T-cell (primary cell): ENCODE measurements around the gene SPDYC. TPM values are rescaled to one million over a fixed set of nuclear protein-coding genes. Genes with fewer than 3 reads are reported as not detected.

Experiments
- ATAC-seq, 4 experiments: fragments of 200-7000 bp in 3 of 4; fragments of 150-1000 bp in 1 of 4; cut with Tn5 transposase; replicated peaks in 1 of 4; 1 replicate in 3 of 4; 2 replicates in 1 of 4; pipeline ENCODE4 v1.10.0; 2021; ENCODE audit warnings: moderate library complexity in 3 of 4, mild to moderate bottlenecking in 2 of 4, moderate number of reproducible peaks in 1 of 4
- CTCF ChIA-PET, 2 donors: fragments of 300-600 bp; sonication (Branson Sonifier 250); formaldehyde crosslinking; loops; one replicate each; lab custom pipeline; 2022; ENCODE audit warnings: antibody characterized with exemption in 2 of 2; lab: Charles Lee
- POLR2A ChIA-PET, 2 donors: fragments of 300-600 bp; sonication (Branson Sonifier 250); formaldehyde crosslinking; loops; one replicate each; lab custom pipeline; 2022; ENCODE audit warnings: antibody characterized with exemption in 2 of 2; lab: Charles Lee
- DNase-seq, 35 experiments: peaks; one replicate each; pipeline versions ENCODE4 v3.0.0 to v3.0.0-alpha.2; 2013 to 2023
- H3K27ac ChIP-seq: one replicate; pipeline ENCODE4 v1.5.1; 2013; ENCODE audit warnings: low read length
- H3K27me3 ChIP-seq, 2 experiments: replicated peaks in 1 of 2; 1 replicate in 1 of 2; 2 replicates in 1 of 2; pipeline versions ENCODE4 v1.6.1 to v1.7.0; 2013; ENCODE audit warnings: low read length in 1 of 2, mixed read lengths in 1 of 2; ENCODE audit not compliant: control insufficient read depth in 2 of 2, insufficient read depth in 2 of 2; ENCODE audit errors: extremely low read depth in 1 of 2
- H3K36me3 ChIP-seq, 2 donors: 1 replicate in 1 of 2; 2 replicates in 1 of 2; pipeline versions ENCODE4 v1.6.1 to v1.7.0; 2013; ENCODE audit warnings: low read length in 1 of 2; ENCODE audit not compliant: control insufficient read depth in 2 of 2, insufficient read depth in 1 of 2; ENCODE audit errors: extremely low read depth in 1 of 2
- H3K4me1 ChIP-seq, 2 experiments: 1 replicate in 1 of 2; 2 replicates in 1 of 2; pipeline versions ENCODE4 v1.6.1 to v1.7.0; 2013; ENCODE audit warnings: low read length in 2 of 2, mixed read lengths in 1 of 2; ENCODE audit not compliant: insufficient read depth in 2 of 2, control insufficient read depth in 1 of 2; ENCODE audit errors: extremely low read depth in 1 of 2
- H3K4me3 ChIP-seq, 2 donors: 1 replicate in 1 of 2; 2 replicates in 1 of 2; pipeline versions ENCODE4 v1.5.1 to v1.7.0; 2013; ENCODE audit warnings: mild to moderate bottlenecking in 2 of 2, low read length in 1 of 2, moderate library complexity in 1 of 2; ENCODE audit not compliant: control insufficient read depth in 1 of 2; ENCODE audit errors: extremely low read depth in 1 of 2
- H3K9me3 ChIP-seq: 2 replicates; pipeline ENCODE4 v1.7.0; 2013
- H3K27ac Mint-ChIP-seq, 2 donors: one replicate each; pipeline ENCODE4 v1.8.0; 2020 to 2021; ENCODE audit warnings: mild to moderate bottlenecking in 2 of 2, mixed read lengths in 2 of 2
- H3K27me3 Mint-ChIP-seq, 2 donors: one replicate each; pipeline ENCODE4 v1.8.0; 2021 to 2022; ENCODE audit warnings: mixed read lengths in 2 of 2
- H3K36me3 Mint-ChIP-seq: one replicate; pipeline ENCODE4 v1.8.0; 2021; ENCODE audit warnings: mixed read lengths
- H3K4me1 Mint-ChIP-seq, 3 donors: one replicate each; pipeline ENCODE4 v1.8.0; 2020 to 2022; ENCODE audit warnings: mixed read lengths in 3 of 3, mild to moderate bottlenecking in 1 of 3
- H3K4me3 Mint-ChIP-seq, 3 donors: one replicate each; pipeline ENCODE4 v1.8.0; 2020 to 2022; ENCODE audit warnings: mild to moderate bottlenecking in 3 of 3, mixed read lengths in 3 of 3, moderate library complexity in 3 of 3
- H3K9me3 Mint-ChIP-seq, 3 donors: one replicate each; pipeline ENCODE4 v1.8.0; 2020 to 2022; ENCODE audit warnings: mixed read lengths in 3 of 3
- WGBS: methylation state at CpG from one replicate; pipeline ENCODE4 v1.1.5; 2013; ENCODE audit warnings: missing lambda C conversion rate; ENCODE audit not compliant: insufficient coverage; 5-methylcytosine and 5-hydroxymethylcytosine counted together
- total RNA-seq, 35 experiments: library from RNA in 6 of 35; stranded (reverse) in 6 of 35; fragments of 120-200 nt in 1 of 35; gene quantifications; one replicate each; pipeline versions ENCODE4 v1.2.1 to v1.2.4 and lab custom pipeline; 2013 to 2026

Gene SPDYC
- total RNA-seq, 5 donors from 2014 or later (not counting 1 experiment from before 2014, with no cell fraction given) = not detected

DNA sequence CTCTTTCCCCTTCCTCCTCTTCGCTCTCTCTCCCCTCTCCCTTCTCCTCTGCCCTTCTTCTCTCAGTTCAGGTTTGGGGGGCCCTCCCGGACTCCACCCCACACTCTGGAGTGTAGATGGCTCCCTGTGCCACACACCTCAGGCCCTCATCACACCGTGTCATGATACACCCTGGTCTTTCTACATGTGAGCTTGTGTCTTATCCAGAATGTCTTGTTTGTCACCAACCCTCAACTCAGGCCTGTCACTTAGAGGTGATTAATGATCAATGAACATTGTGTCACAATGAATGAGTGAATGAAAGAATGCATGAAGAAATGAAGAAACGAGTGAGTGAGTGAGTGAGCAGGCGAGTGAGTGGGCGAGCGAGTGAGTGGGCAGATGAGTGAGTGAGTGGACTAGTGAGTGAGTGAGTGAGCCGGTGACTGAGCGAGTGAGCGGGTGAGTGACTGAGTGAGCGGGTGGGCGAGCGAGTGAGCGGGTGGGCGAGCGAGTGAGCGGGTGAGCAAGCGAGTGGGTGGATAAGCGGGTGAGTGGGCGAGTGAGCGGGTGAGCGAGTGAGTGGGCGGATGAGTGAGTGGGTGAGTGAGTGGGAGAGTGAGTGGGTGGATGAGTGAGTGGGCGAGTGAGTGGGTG lies 45.5 kb downstream of the SPDYC start:
- Mint-ChIP-seq H3K4me3 (no peak overlapping the region), H3K27me3 (no peaks in the 10 kb centered on the region), H3K4me1 (peaks cover 15 to 32% (median 20%) of the 10 kb centered on the region in 3 donors), H3K27ac (peak overlapping the region in 1 of 2 donors; percentile 49), H3K36me3 (no peaks in the 10 kb centered on the region), H3K9me3 (no peaks in the 10 kb centered on the region)
- H3K27ac ChIP-seq = no peak overlapping the region
- H3K4me1 ChIP-seq = peaks cover 3 to 22% of the 10 kb centered on the region in 2 experiments
- no peaks in the 10 kb centered on the region for H3K9me3 ChIP-seq
- WGBS = 88% methylated on average over 23 of the region's 24 CpGs
- H3K4me3 ChIP-seq = no peak overlapping the region
- ATAC-seq (no peak), DNase-seq (no peak)
- CTCF ChIA-PET = no interaction called here
- H3K27me3 ChIP-seq = no peaks in the 10 kb centered on the region
- POLR2A ChIA-PET = no interaction called here
- peaks cover 0 to 11% of the 10 kb centered on the region in 2 donors for H3K36me3 ChIP-seq

DNA sequence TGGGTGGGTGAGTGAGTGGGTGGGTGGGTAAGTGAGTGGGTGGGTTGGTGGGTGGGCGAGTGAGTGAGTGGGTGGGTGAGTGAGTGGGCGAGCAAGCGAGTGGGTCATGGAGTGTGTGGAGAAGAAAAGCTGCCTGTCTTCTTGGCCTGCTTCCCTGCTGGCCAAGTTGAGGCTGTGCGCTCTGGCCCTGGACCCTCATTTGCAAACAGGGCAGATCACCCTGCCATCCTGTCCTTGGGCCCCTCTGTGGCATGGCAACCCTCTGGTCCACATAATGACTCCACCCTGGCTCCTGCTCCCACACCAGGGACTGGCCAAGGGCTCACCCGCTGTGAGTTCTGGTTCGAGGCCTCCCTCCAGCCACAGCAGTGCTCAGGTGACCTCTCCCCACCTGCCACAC lies 46.8 kb downstream of the SPDYC start:
- H3K9me3 Mint-ChIP-seq = no peaks in the 10 kb centered on the region
- H3K27me3 ChIP-seq = peaks cover 0 to 4% of the 10 kb centered on the region in 2 experiments
- CTCF ChIA-PET = no interaction called here
- ATAC-seq (no peak), DNase-seq (no peak)
- H3K36me3 Mint-ChIP-seq = no peaks in the 10 kb centered on the region
- H3K4me1 Mint-ChIP-seq = peaks cover 15 to 34% (median 20%) of the 10 kb centered on the region in 3 donors
- 81% methylated on average over 4 of the region's 6 CpGs for WGBS
- H3K27ac Mint-ChIP-seq = no peak overlapping the region
- H3K4me3 ChIP-seq = no peak overlapping the region
- no peak overlapping the region for H3K4me3 Mint-ChIP-seq
- H3K27ac ChIP-seq = no peak overlapping the region
- peaks cover 0 to under 1% of the 10 kb centered on the region in 2 donors for H3K36me3 ChIP-seq
- no peaks in the 10 kb centered on the region for H3K27me3 Mint-ChIP-seq
- POLR2A ChIA-PET = no interaction called here
- peaks cover 3 to 22% of the 10 kb centered on the region in 2 experiments for H3K4me1 ChIP-seq
- no peaks in the 10 kb centered on the region for H3K9me3 ChIP-seq

DNA sequence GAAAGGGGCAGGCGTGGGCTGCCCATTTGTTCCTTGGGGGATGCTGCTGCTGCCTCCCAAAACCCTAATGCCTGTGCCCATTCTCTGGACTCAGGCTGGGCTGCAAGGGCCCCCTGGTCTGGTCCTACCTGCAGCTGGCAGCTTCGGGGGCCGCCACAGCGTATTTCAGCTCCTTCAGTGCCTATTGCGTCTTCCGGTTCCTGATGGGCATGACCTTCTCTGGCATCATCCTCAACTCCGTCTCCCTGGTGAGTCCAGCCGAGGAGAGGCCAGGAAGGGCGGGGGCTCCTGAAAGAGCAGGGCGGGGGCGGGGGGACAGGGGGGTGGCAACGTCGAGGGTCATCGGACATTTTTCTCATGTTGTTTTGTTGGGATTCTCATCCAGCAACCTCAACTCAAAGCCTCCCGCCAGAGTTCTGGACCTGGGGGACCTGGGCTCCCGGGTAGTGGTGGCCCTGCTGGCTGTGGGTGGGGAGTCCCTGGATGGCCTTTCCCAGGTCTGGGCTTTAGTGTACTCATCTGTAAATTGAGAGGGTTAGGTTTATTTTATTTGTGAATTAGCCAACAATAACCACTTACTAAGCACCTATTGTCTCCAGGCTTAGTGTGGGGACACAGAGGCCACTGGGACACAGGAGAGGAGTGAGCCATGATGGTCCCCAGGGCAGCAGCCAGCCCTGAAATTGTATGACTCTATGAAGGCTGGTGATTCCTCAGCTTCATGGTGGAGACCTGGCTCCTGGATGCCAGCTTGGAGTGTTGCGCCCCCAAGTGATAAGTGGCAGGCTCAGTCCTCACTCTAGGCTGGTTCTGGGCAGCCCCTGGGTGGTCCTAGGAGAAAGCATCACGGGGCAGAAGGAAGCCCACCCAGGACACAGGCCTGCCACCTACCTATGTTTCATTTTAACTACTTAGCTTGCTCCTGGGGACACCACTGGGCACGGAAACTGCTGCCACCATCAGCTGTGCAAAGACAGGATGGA lies 47.7 kb downstream of the SPDYC start:
- ATAC-seq (no peak), DNase-seq (no peak)
- Mint-ChIP-seq H3K9me3 (no peaks in the 10 kb centered on the region), H3K4me1 (peaks cover 15 to 35% (median 20%) of the 10 kb centered on the region in 3 donors), H3K4me3 (no peak overlapping the region), H3K27ac (no peak overlapping the region), H3K36me3 (no peaks in the 10 kb centered on the region), H3K27me3 (no peaks in the 10 kb centered on the region)
- Histone ChIP-seq H3K36me3 (no peaks in the 10 kb centered on the region), H3K27ac (no peak overlapping the region), H3K27me3 (peaks cover 0 to 8% of the 10 kb centered on the region in 2 experiments), H3K9me3 (no peaks in the 10 kb centered on the region), H3K4me1 (peaks cover 3 to 22% of the 10 kb centered on the region in 2 experiments), H3K4me3 (no peak overlapping the region)
- 92% methylated on average over 9 of the region's 19 CpGs for WGBS
- POLR2A ChIA-PET = no interaction called here
- CTCF ChIA-PET = no interaction called here

DNA sequence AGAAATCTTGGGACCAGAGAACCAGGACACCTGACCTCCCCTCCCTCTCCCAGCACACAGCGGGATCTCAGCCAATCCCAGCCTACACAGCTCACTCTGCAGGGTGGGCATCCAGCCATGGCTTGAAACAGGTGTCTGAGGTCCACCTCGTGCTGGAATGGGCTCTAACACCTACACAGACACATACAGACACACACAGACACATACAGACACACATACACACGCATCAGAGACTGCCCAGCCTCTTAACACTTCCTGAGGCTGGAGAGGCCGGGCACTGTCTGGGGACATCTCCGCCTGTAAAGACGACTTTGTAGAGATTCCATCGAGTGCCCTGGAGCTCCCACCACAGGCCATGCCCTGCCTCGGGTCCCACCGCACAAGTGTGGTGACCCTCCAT lies 48.4 kb downstream of the SPDYC start:
- Histone ChIP-seq H3K4me1 (peaks cover 3 to 18% of the 10 kb centered on the region in 2 experiments), H3K27me3 (peaks cover 0 to 11% of the 10 kb centered on the region in 2 experiments), H3K36me3 (no peaks in the 10 kb centered on the region), H3K4me3 (no peak overlapping the region), H3K27ac (no peak overlapping the region), H3K9me3 (no peaks in the 10 kb centered on the region)
- ATAC-seq = no peak
- no peak overlapping the region for H3K27ac Mint-ChIP-seq
- ChIA-PET POLR2A (no interaction called here), CTCF (no interaction called here)
- H3K36me3 Mint-ChIP-seq = no peaks in the 10 kb centered on the region
- WGBS = 91% methylated on average over 8 of the region's 9 CpGs
- no peak overlapping the region for H3K4me3 Mint-ChIP-seq
- H3K9me3 Mint-ChIP-seq = no peaks in the 10 kb centered on the region
- peaks cover 1 to 2% of the 10 kb centered on the region in 2 donors for H3K27me3 Mint-ChIP-seq
- no peak for DNase-seq
- peaks cover 8 to 29% (median 16%) of the 10 kb centered on the region in 3 donors for H3K4me1 Mint-ChIP-seq

DNA sequence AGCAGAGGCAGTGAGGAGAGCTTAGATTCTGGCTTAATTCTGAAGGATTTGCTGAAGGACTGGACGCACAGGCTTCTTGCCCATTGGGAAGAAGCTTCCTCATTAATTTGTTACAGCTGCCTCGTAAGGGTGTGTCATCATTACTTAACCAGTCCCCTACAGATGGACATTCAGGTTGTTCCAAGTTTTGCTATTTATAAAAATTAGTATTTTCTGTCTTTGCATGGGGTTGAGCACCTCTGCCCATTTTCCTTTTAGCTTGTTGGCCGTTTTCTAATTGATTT lies 49.8 kb downstream of the SPDYC start:
- Mint-ChIP-seq H3K27ac (no peak overlapping the region), H3K9me3 (no peaks in the 10 kb centered on the region), H3K4me3 (no peak overlapping the region), H3K36me3 (no peaks in the 10 kb centered on the region), H3K27me3 (peaks cover 3 to 9% of the 10 kb centered on the region in 2 donors), H3K4me1 (peaks cover 7 to 20% (median 9%) of the 10 kb centered on the region in 3 donors)
- ChIA-PET POLR2A (interaction anchor here in 1 of 2 donors (0.7 kb wide), 1 partner anchor 271 kb away, joined by 5 read pairs; no protein-coding TSS in a partner anchor), CTCF (no interaction called here)
- no CpG with 5 or more reads among the region's 3 CpGs for WGBS
- H3K4me3 ChIP-seq = no peak overlapping the region
- H3K27me3 ChIP-seq = peaks cover 0 to 14% of the 10 kb centered on the region in 2 experiments
- no peaks in the 10 kb centered on the region for H3K9me3 ChIP-seq
- ATAC-seq (no peak), DNase-seq (no peak)
- peaks cover 3 to 5% of the 10 kb centered on the region in 2 experiments for H3K4me1 ChIP-seq
- no peaks in the 10 kb centered on the region for H3K36me3 ChIP-seq
- no peak overlapping the region for H3K27ac ChIP-seq

DNA sequence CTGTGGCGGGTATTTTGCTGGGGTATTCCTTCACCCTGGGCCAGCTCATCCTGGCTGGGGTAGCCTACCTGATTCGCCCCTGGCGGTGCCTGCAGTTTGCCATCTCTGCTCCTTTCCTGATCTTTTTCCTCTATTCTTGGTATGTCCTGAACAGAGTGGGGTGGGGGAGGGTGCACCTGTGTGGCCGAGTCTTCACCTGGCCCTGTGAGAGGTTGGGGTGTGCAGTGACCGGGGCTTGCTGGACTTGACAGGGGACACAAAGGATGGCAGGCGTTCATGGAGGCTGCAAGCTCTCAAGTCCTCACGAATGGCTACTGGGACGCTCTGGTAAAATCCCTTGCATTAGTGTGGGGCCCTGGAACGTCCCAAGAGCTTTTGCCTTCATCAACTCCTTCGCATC lies 51.0 kb downstream of the SPDYC start:
- Histone ChIP-seq H3K27ac (no peak overlapping the region), H3K27me3 (peaks cover 0 to 26% of the 10 kb centered on the region in 2 experiments), H3K4me1 (peaks cover 3 to 15% of the 10 kb centered on the region in 2 experiments), H3K36me3 (no peaks in the 10 kb centered on the region), H3K4me3 (no peak overlapping the region), H3K9me3 (no peaks in the 10 kb centered on the region)
- ATAC-seq = no peak
- Mint-ChIP-seq H3K4me3 (no peak overlapping the region), H3K36me3 (no peaks in the 10 kb centered on the region), H3K27ac (no peak overlapping the region), H3K27me3 (peaks cover 6 to 19% of the 10 kb centered on the region in 2 donors), H3K9me3 (no peaks in the 10 kb centered on the region), H3K4me1 (peaks cover 6 to 21% (median 15%) of the 10 kb centered on the region in 3 donors)
- 100% methylated on average over 1 of the region's 10 CpGs for WGBS
- ChIA-PET CTCF (interaction anchor here (0.6 to 0.7 kb wide), 3 partner anchors 62 to 824 kb away, joined by 3 to 14 read pairs (median 3); no protein-coding TSS in a partner anchor), POLR2A (no interaction called here)
- DNase-seq = no peak
